ENCODE measurements around the gene SNAP25.

The SNAP25 gene

GRCh38 chr20:10297684-10298240 is 79.1 kb downstream of the SNAP25 start:
- no peaks in the 10 kb centered on the region for H3K9me3 ChIP-seq (ENCODE audit: control insufficient read depth, low read length)
- no peaks in the 10 kb centered on the region for H3K36me3 ChIP-seq (ENCODE audit: control insufficient read depth, insufficient read depth, low read length)
- H3K4me1 ChIP-seq, result no peaks in the 10 kb centered on the region
- no peaks in the 10 kb centered on the region for H3K27me3 ChIP-seq (ENCODE audit: control insufficient read depth, insufficient read depth, low read length)
- H3K79me2 ChIP-seq, result no peaks in the 10 kb centered on the region
- TF ChIP-seq, protein P1, sequence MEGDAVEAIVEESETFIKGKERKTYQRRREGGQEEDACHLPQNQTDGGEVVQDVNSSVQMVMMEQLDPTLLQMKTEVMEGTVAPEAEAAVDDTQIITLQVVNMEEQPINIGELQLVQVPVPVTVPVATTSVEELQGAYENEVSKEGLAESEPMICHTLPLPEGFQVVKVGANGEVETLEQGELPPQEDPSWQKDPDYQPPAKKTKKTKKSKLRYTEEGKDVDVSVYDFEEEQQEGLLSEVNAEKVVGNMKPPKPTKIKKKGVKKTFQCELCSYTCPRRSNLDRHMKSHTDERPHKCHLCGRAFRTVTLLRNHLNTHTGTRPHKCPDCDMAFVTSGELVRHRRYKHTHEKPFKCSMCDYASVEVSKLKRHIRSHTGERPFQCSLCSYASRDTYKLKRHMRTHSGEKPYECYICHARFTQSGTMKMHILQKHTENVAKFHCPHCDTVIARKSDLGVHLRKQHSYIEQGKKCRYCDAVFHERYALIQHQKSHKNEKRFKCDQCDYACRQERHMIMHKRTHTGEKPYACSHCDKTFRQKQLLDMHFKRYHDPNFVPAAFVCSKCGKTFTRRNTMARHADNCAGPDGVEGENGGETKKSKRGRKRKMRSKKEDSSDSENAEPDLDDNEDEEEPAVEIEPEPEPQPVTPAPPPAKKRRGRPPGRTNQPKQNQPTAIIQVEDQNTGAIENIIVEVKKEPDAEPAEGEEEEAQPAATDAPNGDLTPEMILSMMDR (IDR thresholded peaks at IDR 0.05), result no peak
- H3K4me3 ChIP-seq (ENCODE audit: low read depth, low read length), result no peak overlapping the region
- no peak overlapping the region for H3K9ac ChIP-seq
- H2AFZ ChIP-seq, result no peak overlapping the region
- H3K27ac ChIP-seq, result no peak overlapping the region
- H3K4me2 ChIP-seq (ENCODE audit: low read length), result no peak overlapping the region

GRCh38 chr20:10300582-10301446 is 82.2 kb downstream of the SNAP25 start:
- H3K9me3 ChIP-seq (ENCODE audit: control insufficient read depth, low read length), result no peaks in the 10 kb centered on the region
- H3K27ac ChIP-seq, result no peak overlapping the region
- TF ChIP-seq, protein P1 (IDR thresholded peaks at IDR 0.05), result no peak
- no peaks in the 10 kb centered on the region for H3K36me3 ChIP-seq (ENCODE audit: control insufficient read depth, insufficient read depth, low read length)
- H3K4me1 ChIP-seq, result no peaks in the 10 kb centered on the region
- no peak overlapping the region for H3K9ac ChIP-seq
- H2AFZ ChIP-seq, result no peak overlapping the region
- H3K4me3 ChIP-seq (ENCODE audit: low read depth, low read length), result no peak overlapping the region
- no peaks in the 10 kb centered on the region for H3K79me2 ChIP-seq
- H3K4me2 ChIP-seq (ENCODE audit: low read length), result no peak overlapping the region
- no peaks in the 10 kb centered on the region for H3K27me3 ChIP-seq (ENCODE audit: control insufficient read depth, insufficient read depth, low read length)

DNA sequence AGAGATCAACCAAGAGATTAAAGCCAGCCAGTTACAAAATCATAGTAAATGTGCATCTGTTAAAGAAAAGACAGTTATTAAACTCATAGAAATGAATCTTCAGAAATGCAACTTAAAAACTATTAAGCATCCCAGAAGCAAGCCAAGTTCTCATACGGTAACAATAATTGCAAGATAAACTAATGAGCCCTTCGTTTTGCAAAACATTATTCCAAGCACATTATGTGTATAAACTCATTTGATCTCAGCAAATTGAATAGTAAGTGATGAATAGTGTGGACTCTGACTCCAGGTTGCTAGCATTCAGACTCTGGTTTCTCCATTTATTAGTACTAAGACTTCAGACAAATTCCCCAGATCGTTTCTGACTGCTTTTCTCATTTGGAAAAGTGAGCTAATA is 85.2 kb downstream of the SNAP25 start:
- H3K4me2 ChIP-seq (ENCODE audit: low read length), result no peak overlapping the region
- no peaks in the 10 kb centered on the region for H3K4me1 ChIP-seq
- H3K36me3 ChIP-seq (ENCODE audit: control insufficient read depth, insufficient read depth, low read length), result no peaks in the 10 kb centered on the region
- H3K9me3 ChIP-seq (ENCODE audit: control insufficient read depth, low read length), result no peaks in the 10 kb centered on the region
- TF ChIP-seq, protein P1 (IDR thresholded peaks at IDR 0.05), result no peak
- no peaks in the 10 kb centered on the region for H3K79me2 ChIP-seq
- H3K9ac ChIP-seq, result no peak overlapping the region
- H2AFZ ChIP-seq, result no peak overlapping the region
- H3K27ac ChIP-seq, result no peak overlapping the region
- H3K27me3 ChIP-seq (ENCODE audit: control insufficient read depth, insufficient read depth, low read length), result no peaks in the 10 kb centered on the region
- H3K4me3 ChIP-seq (ENCODE audit: low read depth, low read length), result no peak overlapping the region

DNA sequence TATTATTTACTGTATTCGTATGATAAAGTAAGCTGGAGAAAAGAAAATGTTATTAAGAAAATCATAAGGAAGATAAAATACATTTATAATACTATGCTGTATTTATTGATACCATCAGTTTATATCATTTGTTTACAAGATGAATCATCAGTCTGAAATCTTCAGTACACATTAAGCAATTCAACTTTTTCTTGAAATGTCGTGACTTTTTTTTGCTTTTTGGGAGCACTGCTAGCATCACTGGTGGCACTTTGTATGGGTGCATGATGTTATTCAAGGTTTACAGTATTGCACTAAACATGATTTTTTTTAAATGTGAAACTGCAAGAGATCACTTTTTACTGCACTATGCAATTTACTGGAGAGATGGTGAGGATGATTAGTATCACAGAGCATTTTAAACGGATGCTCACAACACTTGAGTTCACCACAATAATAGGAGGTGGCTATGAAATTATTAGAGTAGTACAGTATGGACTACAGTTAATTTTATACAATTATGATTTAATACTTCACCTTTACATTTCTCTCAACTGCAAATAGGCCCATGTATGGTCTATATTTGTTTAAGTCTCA is 85.9 kb downstream of the SNAP25 start:
- H3K4me1 ChIP-seq, result no peaks in the 10 kb centered on the region
- no peak overlapping the region for H3K4me2 ChIP-seq (ENCODE audit: low read length)
- no peaks in the 10 kb centered on the region for H3K36me3 ChIP-seq (ENCODE audit: control insufficient read depth, insufficient read depth, low read length)
- H3K27me3 ChIP-seq (ENCODE audit: control insufficient read depth, insufficient read depth, low read length), result no peaks in the 10 kb centered on the region
- no peak overlapping the region for H3K27ac ChIP-seq
- H3K4me3 ChIP-seq (ENCODE audit: low read depth, low read length), result no peak overlapping the region
- H2AFZ ChIP-seq, result no peak overlapping the region
- H3K9me3 ChIP-seq (ENCODE audit: control insufficient read depth, low read length), result no peaks in the 10 kb centered on the region
- no peak overlapping the region for H3K9ac ChIP-seq
- TF ChIP-seq, protein P1 (IDR thresholded peaks at IDR 0.05), result no peak
- H3K79me2 ChIP-seq, result no peaks in the 10 kb centered on the region
